Effector CD4-positive, alpha-beta T cell (primary cell): Measurements from ENCODE around the gene BMP6.

Source experiments
- DNase-seq: peaks from one replicate; pipeline ENCODE4 v3.0.0-alpha.2; 2020

BMP6 gene

GRCh38 chr6:7747901-7748504 is 22.1 kb downstream of the BMP6 start:
- no peak for DNase-seq

GRCh38 chr6:7749478-7749877 is 23.6 kb downstream of the BMP6 start:
- DNase-seq, result no peak

GRCh38 chr6:7750197-7750596 is 24.3 kb downstream of the BMP6 start:
- DNase-seq, result no peak

DNA sequence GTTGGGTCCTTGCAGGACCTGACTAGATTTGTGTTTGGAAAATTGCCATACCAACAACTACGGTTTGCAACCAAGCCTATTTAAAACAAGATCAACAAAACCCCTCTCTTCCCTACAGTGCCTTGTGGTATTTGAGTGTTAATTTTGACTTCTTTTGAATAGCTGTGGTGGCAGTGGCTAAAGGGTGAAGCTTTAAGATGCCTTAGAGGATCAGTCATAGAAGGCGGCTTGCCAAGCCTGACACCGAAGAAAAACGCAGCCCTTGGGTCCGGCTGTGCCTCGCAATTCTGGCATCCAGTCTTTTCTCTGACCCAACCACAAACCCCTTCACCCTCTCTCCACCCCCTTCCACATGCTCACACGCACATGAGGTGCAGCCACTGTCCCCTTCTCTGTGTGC is 32.6 kb downstream of the BMP6 start:
- no peak for DNase-seq

DNA sequence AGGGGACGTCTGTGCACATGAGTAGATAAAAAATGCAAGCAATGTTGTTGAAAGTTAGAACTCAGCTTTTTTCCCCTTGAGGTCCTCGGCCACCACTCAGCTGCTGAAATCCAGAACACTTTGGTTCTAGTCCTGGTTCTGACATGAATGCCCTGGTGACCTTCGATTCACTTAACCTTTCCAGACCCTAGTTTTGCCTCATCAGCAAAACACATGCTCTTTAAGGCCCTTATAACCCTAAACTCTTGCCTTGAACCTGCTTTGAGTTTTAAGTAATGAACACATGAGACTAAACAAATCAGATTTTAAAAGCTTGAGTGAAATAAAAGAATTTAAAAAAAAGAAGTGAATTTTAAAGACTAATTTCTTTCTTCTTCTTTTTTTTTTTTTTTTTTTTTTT is 33.4 kb downstream of the BMP6 start:
- DNase-seq, result no peak

DNA sequence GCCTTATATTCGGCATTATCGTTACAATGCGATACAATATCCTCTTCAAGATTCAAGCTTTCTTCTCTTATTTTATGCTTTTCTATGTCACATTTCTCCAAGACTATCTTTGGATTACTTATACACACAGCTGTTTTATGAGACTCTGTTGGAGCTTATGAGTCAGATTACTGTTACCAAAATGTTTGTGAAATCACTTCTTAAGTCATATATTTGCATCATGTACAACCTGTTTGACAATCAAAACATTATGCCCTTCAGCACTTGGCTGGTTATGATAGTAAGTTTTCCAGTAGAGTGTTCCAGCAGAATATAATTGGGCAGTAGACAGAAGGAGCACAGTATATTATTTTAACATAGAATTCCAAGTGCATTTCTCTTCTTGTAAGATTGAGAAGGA is 35.2 kb downstream of the BMP6 start:
- no peak for DNase-seq

DNA sequence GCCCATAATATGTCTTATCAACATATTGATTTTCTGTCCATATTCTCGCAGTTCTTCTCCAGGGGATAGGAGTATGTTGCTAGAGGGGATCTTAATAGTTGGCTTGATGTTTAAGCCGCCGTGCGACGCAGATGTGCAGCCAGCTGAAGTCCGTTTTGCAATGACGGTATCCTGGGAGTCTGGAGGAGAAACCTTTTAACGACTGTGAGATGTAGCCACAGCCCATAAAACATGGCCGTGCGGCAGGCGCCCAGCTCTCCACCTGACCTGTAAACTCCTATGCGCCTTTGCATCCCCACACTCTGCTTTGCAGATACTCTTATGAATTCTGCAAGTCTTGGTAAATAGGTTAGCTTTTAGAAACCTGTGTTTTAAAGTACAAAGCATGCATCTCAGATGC is 36.9 kb downstream of the BMP6 start:
- no peak for DNase-seq

DNA sequence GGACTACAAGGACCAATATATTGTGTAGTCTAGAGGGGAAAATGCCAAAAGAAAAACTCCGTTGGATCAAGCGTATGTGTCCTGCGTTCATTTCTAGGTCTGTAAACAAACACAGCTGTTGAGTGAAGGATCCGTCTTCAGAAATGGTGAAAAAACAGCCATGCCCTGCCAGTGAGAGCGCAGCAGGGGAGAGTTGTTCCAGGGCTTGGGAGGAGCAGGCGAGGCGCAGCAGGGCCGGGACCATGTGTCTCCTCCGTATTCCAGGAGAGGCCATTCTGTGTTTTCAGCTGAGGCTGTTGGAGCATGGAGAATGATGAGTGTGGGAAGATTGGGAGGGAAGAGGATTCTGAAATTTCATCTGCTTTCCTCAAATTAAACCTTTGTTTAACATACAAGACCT is 38.0 kb downstream of the BMP6 start:
- DNase-seq, result no peak

- no peak for DNase-seq
Observed at GRCh38 chr6:7765575-7766325, 39.9 kb downstream of the BMP6 start.

DNA sequence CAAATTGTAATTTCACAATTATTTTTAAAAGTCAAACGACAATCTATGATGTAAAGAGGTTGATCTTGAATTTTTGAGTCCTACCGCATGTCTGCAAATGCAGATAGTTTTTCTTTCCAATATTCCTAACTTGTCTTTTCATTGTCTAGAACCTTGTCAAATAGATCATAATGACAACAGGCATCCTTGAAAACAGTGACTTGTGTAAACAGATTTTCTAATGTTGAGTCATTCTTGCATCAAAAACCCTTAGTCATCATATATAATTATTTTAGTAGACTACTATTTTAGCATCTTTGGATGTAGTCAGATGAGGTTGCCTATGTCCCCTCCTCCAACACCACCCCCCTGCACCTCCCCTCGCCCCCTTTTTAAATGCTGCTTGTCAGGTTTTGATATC is 43.8 kb downstream of the BMP6 start:
- DNase-seq, result no peak

DNA sequence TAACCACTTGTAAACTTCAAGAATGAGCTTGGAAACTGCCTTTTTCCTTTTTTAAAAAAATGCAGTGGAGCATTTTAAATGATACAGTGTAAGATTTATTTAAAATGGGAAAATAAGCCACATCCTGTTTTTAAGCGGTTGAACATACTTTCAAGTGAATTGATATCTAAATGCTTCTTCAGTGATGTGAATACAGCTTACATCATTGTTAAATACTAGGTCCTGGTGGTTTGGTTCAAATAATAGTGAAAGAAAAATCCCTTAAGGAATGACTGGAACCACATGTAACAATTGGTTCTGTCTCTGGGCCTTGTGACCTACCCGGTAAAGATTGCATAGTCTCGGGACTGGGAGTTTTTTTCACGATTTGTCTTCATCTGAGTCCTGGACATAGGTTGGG is 44.2 kb downstream of the BMP6 start:
- DNase-seq, result no peak

- no peak for DNase-seq
Observed at GRCh38 chr6:7770601-7771000, 44.7 kb downstream of the BMP6 start.

- DNase-seq, result no peak
Observed at GRCh38 chr6:7773322-7773721, 47.4 kb downstream of the BMP6 start.

GRCh38 chr6:7773914-7774313 is 48.0 kb downstream of the BMP6 start:
- no peak for DNase-seq

DNA sequence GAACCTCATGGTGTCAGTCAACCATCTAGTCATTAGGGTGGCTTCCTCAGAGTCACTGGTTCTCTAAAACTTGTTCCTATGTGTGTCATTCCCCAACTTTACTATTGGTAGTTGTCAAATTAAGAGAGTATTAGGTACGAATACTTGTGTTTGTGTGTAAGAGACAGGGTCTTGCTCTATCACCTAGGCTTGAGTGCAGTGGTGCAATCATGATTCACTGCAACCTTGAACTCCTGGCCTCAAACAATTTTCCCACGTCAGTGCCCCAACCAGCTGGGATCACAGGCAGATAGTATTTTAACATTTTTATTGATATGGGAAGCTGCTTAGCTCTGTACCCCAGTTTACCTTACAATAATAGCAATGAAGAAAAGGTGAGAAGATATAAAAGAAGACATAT is 50.6 kb downstream of the BMP6 start:
- no peak for DNase-seq

- DNase-seq, result no peak
Observed at GRCh38 chr6:7777074-7777473, 51.2 kb downstream of the BMP6 start.

DNA sequence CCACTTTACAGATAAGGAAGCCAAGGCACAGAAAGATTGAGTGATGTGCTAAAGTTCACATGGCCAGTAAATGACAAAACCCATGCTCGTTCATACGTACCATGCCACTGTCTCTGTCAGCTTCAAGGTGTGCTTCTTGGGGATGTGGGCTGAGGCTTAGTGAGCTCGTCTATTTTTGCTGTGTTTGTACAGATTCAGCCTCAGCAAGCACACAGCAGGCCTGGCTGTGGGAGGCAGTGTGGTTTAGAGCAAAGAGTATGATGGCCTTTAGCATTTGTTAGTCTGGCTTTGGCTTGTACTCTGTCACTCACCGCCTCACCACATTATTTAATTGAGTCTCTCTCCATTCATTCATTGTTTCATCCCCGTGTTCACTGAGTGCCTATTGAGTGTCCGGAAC is 55.3 kb downstream of the BMP6 start:
- DNase-seq, result no peak

GRCh38 chr6:7784248-7784647 is 58.3 kb downstream of the BMP6 start:
- DNase-seq, result no peak

- DNase-seq, result no peak
Observed at GRCh38 chr6:7784706-7785105, 58.8 kb downstream of the BMP6 start.

- no peak for DNase-seq
Observed at GRCh38 chr6:7785243-7786035, 59.5 kb downstream of the BMP6 start.

DNA sequence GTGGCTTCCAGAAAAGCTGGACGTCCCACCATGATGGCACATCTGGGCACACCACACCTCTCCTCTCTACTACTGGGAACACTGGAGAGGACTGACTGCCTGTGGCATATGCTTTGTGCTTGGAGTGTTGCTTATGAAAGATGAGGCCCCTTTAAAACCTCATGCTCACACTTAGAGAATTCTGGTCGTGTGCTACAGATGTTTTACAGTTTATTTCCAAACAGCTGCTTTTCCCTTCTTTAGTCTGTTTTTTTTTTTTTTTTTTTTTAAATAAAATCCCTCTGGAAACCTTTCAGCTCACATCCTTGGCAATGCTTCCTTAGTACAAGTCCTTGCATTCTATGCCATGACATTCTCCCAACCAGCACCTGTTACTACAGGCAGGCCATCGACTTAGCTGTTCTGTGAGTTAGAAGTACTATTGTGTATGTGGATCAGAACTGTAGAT is 60.3 kb downstream of the BMP6 start:
- no peak for DNase-seq

DNA sequence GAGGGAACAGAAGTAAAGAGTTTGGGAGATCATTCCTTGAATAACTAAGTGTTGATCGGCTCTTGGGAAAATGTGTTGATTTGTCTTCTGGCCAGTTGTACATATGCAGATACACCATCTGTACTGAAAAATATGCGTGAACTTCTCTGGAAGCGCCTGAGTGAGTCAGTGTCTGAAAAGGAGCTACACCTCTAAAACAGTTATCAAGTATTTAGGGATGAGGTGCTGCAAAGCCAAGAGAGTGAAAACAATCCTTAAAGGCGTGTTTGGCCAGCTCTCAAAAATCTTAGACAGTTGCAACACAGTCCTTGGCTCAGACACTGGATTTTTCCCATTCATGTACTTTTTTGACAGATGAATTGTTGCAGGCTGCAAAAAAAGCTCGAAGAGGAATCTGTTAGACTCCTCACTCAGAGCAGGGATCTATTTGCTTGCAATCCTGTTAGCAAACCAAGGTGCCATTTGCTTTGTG is 61.3 kb downstream of the BMP6 start:
- DNase-seq, result no peak

DNA sequence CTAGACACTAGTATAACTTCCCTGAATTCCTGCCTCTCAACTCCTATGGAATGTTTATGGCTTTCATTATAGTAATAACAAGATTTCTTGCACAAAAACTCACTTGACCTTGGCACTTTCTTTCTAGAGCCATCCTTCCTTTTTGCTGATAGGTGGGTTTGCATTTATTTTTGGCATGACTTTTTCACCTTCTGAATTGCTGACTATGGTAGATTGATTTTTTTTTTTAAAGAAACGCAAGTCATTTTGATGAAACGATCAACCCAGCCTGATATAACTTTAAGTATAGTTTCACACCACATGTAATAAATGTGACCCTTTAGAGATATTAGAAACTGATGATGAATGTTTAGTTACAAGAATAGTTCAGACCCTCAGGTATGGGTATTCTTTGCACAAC is 61.8 kb downstream of the BMP6 start:
- no peak for DNase-seq

DNA sequence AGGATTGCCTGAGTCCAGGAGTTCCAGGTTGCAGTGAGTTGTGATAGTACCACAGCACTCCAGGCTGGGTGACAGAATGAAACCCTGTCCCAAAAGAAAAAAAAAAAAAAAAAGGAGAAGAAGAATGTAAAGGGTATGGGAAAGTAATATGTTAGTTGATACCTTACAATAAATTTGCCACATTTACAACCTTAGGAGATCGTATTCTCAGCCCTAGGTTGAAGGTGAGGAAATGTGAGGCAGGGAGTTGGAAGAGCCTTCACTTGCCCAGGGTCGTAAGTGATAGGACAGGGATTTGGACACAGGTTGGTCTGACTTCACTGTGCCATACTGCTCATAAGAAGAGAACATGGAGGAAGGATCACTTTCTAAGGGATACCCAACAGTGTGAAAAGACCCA is 68.6 kb downstream of the BMP6 start:
- no peak for DNase-seq
